Adrenal gland (tissue), 12 donors: ENCODE measurements around the gene RBMX. TPM values are rescaled to one million over a fixed set of nuclear protein-coding genes. Genes with fewer than 3 reads are reported as not detected.

Experiments
- DNase-seq, 7 donors: peaks; one replicate each; pipeline ENCODE4 v3.0.0-alpha.2; 2019 to 2020
- H3K27ac ChIP-seq, 5 donors: fragments of 200-600 bp; sonication (generic) in 4 of 5; 1 replicate in 3 of 5; 2 replicates in 2 of 5; pipeline versions ENCODE4 v1.5.1 to v1.8.0; 2016 to 2020; ENCODE audit warnings: mild to moderate bottlenecking in 1 of 5
- H3K27me3 ChIP-seq: fragments of 200-600 bp; 2 replicates; pipeline ENCODE4 v1.8.0; 2021
- H3K36me3 ChIP-seq, 2 donors: fragments of 200-600 bp; replicated peaks in 1 of 2; 1 replicate in 1 of 2; 2 replicates in 1 of 2; pipeline versions ENCODE4 v1.5.1 to v1.8.0; 2018 to 2022
- H3K4me1 ChIP-seq, 2 donors: fragments of 200-600 bp; replicated peaks in 1 of 2; 1 replicate in 1 of 2; 2 replicates in 1 of 2; pipeline versions ENCODE4 v1.5.1 to v1.8.0; 2018 to 2021
- H3K4me3 ChIP-seq, 4 donors: fragments of 200-600 bp; sonication (generic) in 3 of 4; one replicate each; pipeline ENCODE4 v1.5.1; 2016 to 2018
- H3K9me3 ChIP-seq, 3 donors: fragments of 200-600 bp; sonication (generic) in 1 of 3; replicated peaks in 1 of 3; 1 replicate in 2 of 3; 2 replicates in 1 of 3; pipeline versions ENCODE4 v1.5.1 to v1.8.0; 2016 to 2021
- CTCF ChIP-seq, 6 experiments: fragments of 450-650 bp in 4 of 6; fragments of 200-600 bp in 2 of 6; sonication (generic) in 1 of 6; IDR thresholded peaks; 1 replicate in 5 of 6; 2 replicates in 1 of 6; pipeline versions ENCODE4 v1.5.1 to v1.8.0; 2016 to 2021; ENCODE audit warnings: antibody characterized with exemption in 6 of 6, mild to moderate bottlenecking in 2 of 6, moderate library complexity in 1 of 6
- POLR2A ChIP-seq, 2 donors: fragments of 450-650 bp; IDR thresholded peaks; one replicate each; pipeline ENCODE4 v1.6.1; 2017; ENCODE audit warnings: antibody characterized with exemption in 2 of 2, mild to moderate bottlenecking in 2 of 2, moderate library complexity in 1 of 2
- WGBS, 4 donors: extraction: QIAGEN DNeasy Blood & Tissue Kit in 2 of 4; methylation state at CpG; one replicate each; pipeline versions ENCODE4 v1.1.5 to v1.1.7; 2013 to 2017; 5-methylcytosine and 5-hydroxymethylcytosine counted together
- intact Hi-C, 2 donors: fragments of 100-400 bp; cut with DNase I; formaldehyde crosslinking; loops; one replicate each; pipeline versions ENCODE4 v1.14.1 to v1.15.0; 2022 to 2023
- polyA plus RNA-seq, 3 donors: library from polyadenylated mRNA; stranded (reverse); fragments of 200-250 nt in 2 of 3; fragments of 350-450 nt in 1 of 3; fragmentation: Illumina TruSeq in 1 of 3; extraction: RNeasy Lipid Tissue Mini Kit (QIAGEN cat#74804) in 1 of 3; gene quantifications; one replicate each; pipeline ENCODE4 v1.2.3, GENCODE V29; 2013 to 2014
- total RNA-seq, 9 donors: library from RNA; depleted of rRNA in 4 of 9; stranded (reverse); fragments of >200 nt in 4 of 9; fragments of 120-200 nt in 1 of 9; fragmentation: NEBNext Ultra II Directional in 1 of 9; extraction: Animal tissue kit (Norgen Biotek cat#: 25700) in 1 of 9; gene quantifications; one replicate each; pipeline versions ENCODE4 v1.1.0 to v1.2.4, GENCODE V29; 2013 to 2023
- donor health status: healthy with polysubstance abuse.
- donor health status: Bipolar disorder and iron deficiency.
- donor health status: DM: yes; HTN: yes; CAD: no.
- donor health status: DM: no; HTN: no; CAD: no.
- donor health status: DM: no; HTN: no; CAD: no.
- donor health status: DM: yes; HTN: yes; CAD: no.

Gene RBMX
- total and polyA plus RNA-seq, 12 donors, result 64.2 to 218 (median 136) TPM

GRCh38 chrX:136858007-136858756 is 22.3 kb downstream of the RBMX start:
- DNase-seq, result no peak
- Histone ChIP-seq H3K27ac (no peak overlapping the region), H3K4me3 (no peak overlapping the region), H3K27me3 (no peaks in the 10 kb centered on the region), H3K36me3 (peaks cover 0 to 13% of the 10 kb centered on the region in 2 donors), H3K4me1 (no peaks in the 10 kb centered on the region), H3K9me3 (no peaks in the 10 kb centered on the region)
- TF ChIP-seq CTCF (IDR thresholded peaks at IDR 0.05), result no peak
- no peak for TF ChIP-seq POLR2A (IDR thresholded peaks at IDR 0.05)
- 82 to 98% (median 90%) methylated on average over 4 of the region's 4 CpGs for WGBS, 4 donors
- intact Hi-C loops, result no loop called here

DNA sequence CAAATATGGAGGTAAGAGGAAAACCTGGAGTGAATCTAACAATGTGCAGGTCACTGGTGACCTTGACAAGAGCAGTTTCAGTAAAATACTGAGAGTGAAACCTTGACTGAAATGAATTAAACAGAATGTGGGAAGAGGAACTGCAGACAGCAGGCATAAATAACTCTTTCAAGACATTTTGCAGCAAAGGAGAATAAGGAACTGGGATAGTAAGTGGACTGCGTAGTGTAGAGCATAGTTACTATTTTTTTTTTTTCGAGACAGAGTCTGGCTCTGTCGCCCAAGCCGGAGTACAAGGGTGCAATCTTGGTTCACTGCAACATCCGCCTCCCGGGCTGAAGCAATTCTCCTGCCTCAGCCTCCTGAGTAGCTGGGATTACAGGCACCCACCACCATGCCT is 24.0 kb downstream of the RBMX start:
- Histone ChIP-seq H3K36me3 (peaks cover 0 to 7% of the 10 kb centered on the region in 2 donors), H3K4me3 (no peak overlapping the region), H3K27me3 (no peaks in the 10 kb centered on the region), H3K4me1 (no peaks in the 10 kb centered on the region), H3K27ac (peak overlapping the region in 1 of 5 donors; percentile 1), H3K9me3 (no peaks in the 10 kb centered on the region)
- intact Hi-C loops, result no loop called here
- 53 to 84% (median 74%) methylated on average over 6 of the region's 6 CpGs for WGBS, 4 donors
- no peak for TF ChIP-seq POLR2A (IDR thresholded peaks at IDR 0.05)
- DNase-seq, result no peak

GRCh38 chrX:136856050-136856449 is 24.5 kb downstream of the RBMX start:
- DNase-seq, result no peak
- no peaks in the 10 kb centered on the region for H3K27me3 ChIP-seq
- WGBS, 4 donors, result 83 to 90% (median 87%) methylated on average over 8 of the region's 8 CpGs
- H3K36me3 ChIP-seq, result peaks cover 0 to 7% of the 10 kb centered on the region in 2 donors
- TF ChIP-seq CTCF (IDR thresholded peaks at IDR 0.05) (no peak), POLR2A (IDR thresholded peaks at IDR 0.05) (no peak)
- H3K4me3 ChIP-seq, result no peak overlapping the region
- H3K4me1 ChIP-seq, result no peaks in the 10 kb centered on the region
- H3K27ac ChIP-seq, result peak overlapping the region in 1 of 5 donors; percentile 1
- intact Hi-C loops, result no loop called here
- H3K9me3 ChIP-seq, result no peaks in the 10 kb centered on the region

GRCh38 chrX:136851526-136851925 is 29.0 kb downstream of the RBMX start:
- no peak for DNase-seq
- Histone ChIP-seq H3K27ac (no peak overlapping the region), H3K4me1 (no peaks in the 10 kb centered on the region), H3K4me3 (no peak overlapping the region), H3K27me3 (no peaks in the 10 kb centered on the region), H3K9me3 (no peaks in the 10 kb centered on the region), H3K36me3 (peaks cover 0 to 14% of the 10 kb centered on the region in 2 donors)
- intact Hi-C loops, result no loop called here
- TF ChIP-seq CTCF (IDR thresholded peaks at IDR 0.05) (no peak), POLR2A (IDR thresholded peaks at IDR 0.05) (no peak)
- 82 to 100% (median 94%) methylated on average over 3 of the region's 3 CpGs for WGBS, 4 donors
